RPMI8226 (cell line): ENCODE measurements around the gene ATF5.

ENCODE experiments used
- DNase-seq: peaks from one replicate; pipeline ENCODE4 v3.0.0-alpha.2; 2015

Gene ATF5, protein sequence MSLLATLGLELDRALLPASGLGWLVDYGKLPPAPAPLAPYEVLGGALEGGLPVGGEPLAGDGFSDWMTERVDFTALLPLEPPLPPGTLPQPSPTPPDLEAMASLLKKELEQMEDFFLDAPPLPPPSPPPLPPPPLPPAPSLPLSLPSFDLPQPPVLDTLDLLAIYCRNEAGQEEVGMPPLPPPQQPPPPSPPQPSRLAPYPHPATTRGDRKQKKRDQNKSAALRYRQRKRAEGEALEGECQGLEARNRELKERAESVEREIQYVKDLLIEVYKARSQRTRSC

DNA sequence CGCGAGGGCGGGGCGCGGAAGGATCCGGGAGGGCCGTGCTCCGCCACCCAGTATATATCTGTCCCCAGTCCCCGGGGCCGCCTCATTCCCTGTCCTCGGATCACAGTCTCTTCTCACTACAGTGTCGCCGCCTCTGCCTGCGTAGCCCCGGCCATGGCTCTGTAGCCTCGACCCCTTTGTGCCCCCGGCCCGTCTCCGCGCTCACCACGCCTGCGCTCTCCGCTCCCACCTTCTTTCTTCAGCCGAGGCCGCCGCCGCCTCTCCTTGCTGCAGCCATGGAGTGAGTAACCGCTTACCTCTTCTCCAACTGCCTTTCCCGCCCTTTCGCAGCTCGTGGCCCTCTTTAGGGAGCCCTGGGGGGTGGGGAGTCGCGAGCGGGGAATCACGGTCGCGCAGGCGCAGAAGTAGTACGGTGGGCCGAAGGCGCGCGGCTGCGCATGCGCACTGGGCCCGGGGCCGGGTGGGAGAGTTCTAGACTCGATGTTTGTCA is at the start of gene ATF5, which contains the start of gene NUP62:
Gene ATF5, plus strand, starts transcription at position 85 of the 490 bp plus-strand sequence. CDS start 1,646 bp downstream, outside the sequence.
Gene NUP62, minus strand, starts transcription at position 384 of the 490 bp plus-strand sequence. CDS start 19,697 bp downstream, outside the sequence.
- peak; percentile 94 for DNase-seq

DNA sequence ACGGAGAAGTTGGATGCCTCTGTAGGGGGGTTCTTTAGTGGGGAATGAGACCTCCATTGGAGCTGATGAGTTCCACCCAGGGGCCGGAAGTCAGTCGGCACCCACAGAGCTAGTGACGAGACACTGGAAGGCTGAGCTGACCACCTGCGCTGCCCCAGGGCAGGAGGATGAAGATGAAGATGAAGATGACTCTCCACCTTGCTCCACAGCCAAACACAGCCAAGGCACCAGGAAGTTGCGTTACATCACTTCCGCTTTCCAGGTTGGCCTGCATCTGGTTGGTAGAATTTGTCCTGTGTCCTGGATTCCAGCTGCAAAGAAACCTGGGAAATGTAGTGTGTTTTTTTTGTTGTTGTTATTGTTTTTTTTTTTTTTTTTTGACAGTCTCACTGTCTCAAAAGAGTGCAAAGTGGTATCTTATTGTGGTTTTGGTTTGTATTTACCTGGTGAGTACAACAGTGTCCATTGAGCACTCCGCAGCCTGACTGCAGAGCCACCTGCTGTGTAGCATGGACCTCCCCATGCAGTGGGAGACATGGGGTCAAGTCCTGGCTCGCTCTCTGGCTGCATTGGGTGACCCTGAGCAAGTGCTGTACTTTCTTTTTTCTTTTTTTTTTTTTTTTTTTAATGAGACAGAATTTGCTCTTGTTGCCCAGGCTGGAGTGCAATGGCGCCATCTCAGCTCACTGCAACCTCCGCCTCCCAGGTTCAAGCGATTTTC is 49.6 kb upstream of the ATF5 start:
- no peak for DNase-seq

DNA sequence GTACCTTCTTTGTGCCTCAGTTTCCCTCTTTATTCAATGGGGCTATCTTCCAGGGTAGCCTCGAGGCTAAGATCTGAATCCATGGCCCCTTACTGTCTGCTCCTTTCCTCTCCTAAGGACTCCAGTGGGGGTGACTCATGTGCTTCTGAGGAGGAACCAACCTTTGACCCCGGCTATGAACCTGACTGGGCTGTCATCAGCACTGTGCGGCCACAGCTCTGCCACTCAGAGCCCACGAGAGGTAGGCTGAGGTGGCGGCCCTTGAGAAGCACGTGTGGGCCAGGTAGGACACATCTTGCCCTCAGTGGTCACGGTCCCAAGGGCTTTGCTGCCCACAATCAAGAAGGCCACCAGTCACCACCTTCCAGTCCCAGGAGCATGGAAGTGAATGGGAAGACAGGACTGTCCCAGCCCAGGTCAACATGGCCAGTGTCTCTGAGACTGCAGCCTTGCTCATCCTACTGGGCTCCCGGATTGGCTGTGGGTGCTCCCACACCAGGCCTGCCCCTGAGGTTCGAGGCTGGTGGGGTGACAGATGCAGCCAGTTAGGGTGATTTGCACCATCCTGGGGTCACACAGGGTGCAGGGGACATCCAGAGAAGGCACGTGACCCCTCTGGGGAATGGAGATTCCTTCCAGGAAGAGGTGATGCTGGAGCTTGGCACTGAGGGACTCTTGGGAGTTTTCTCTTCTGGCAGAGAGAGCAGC is 48.7 kb upstream of the ATF5 start:
- DNase-seq = no peak

DNA sequence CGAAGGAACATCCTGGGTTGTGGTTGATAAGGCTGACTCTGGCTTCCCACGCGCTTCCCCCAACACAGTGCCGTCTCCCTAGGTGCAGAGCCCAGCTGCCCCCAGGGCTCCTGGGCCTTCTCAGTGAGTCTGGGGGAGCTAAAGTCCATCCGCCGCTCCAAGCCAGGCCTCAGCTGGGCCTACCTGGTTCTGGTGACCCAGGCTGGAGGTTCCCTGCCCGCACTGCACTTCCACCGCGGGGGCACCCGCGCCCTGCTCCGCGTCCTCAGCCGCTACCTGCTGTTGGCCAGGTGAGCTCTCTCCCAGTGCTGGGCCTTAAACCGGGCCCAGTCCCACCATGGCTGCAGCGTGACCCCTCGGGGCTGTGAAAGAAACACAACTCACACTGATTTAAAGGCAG is 47.8 kb upstream of the ATF5 start:
- DNase-seq = no peak

DNA sequence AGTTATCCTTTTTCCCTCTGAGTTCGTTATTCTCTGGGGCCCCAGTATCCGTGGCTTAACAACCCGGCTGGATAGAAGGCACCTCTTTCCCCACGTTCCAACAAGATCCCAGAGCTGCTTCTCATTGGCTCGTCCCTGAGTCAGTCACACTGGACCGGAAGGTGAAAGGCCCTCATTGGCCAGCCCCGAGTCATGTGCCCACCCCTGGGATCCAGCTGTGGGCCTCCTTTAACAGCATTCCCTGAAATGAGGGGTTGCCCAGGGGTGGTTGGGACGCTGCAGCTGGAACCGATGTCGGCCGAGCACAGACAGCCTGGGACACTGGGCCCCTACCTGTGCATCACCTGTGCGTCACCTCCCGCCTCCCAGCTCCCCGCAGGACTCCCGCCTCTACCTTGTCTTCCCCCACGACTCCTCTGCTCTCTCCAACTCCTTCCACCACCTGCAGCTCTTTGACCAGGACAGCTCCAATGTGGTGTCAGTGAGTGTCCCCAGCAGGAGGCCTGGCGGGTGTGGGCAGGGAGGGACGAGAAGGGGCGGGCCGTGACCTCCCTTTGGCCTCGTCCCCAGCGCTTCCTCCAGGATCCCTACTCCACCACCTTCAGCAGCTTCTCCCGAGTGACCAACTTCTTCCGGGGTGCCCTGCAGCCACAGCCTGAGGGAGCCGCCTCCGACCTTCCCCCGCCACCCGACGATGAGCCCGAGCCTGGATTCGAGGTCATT is 47.2 kb upstream of the ATF5 start:
- no peak for DNase-seq

DNA sequence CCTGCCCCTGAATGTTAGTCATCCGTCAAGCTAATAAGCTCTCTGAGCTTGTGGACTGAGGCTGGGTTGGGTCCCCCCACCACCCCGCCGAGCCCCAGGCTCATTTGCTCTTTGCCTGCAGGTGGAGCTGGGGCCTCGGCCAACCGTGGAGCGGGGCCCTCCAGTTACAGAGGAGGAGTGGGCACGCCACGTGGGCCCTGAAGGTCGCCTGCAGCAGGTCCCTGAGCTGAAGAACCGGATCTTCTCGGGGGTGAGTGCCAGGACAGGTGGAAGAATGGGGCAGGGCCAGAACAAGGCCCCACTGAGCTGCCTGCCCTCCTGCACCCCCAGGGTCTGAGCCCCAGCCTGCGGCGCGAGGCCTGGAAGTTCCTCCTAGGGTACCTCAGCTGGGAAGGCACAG is 46.4 kb upstream of the ATF5 start:
- no peak for DNase-seq

DNA sequence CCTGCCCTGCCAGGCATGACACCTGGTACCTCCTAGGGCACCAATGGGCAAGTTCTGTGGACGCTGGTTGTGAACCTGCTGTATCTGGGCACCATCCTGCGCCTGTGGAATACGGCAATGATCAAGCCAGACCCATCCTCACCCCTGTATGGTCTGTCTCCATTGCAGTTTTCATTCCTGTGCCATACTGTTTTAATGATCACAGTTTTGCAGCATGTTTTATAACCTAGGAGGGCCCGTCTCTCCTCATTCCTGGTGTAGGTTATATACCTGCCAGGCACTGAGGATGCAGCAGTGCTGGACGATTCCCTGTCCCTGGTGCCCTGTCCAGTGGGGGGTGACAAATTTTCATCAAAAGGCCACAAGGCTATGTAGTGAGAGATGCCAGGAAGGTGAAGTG is 45.9 kb upstream of the ATF5 start:
- DNase-seq = no peak

DNA sequence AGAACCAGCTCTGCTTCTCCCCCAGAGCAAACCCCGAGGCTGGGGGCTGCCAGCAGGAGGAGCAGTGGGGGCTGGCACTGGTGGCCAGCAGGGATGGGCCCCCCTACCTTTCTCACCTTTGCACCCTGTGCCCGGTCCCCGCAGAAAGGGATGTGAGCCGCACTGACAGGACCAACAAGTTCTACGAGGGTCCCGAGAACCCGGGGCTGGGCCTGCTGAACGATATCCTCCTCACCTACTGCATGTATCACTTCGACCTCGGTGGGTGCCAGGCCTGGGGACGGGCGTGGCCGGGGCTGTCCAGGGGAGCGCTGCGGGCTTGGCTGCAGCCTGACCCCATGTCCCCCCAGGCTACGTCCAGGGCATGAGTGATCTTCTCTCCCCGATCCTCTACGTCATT is 44.9 kb upstream of the ATF5 start:
- no peak for DNase-seq

DNA sequence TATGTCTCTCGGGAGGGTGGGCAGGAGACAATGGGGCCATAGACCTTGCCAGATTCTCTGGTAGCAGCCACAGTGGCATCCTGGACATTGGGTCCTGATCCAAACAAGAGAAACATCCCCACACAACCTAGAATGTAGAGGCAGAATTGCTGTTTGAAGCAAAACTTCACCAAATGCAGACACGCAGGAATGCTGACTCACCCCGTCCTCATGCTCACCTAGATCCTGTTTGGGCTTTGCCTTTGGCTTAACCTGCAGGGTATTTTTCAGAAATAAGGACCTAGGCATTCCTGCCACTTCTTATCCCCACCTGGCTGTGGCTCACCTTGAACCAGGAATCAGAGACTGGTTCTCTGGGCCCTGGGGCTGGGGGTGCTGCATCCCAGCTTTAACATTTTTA is 44.2 kb upstream of the ATF5 start:
- no peak for DNase-seq

DNA sequence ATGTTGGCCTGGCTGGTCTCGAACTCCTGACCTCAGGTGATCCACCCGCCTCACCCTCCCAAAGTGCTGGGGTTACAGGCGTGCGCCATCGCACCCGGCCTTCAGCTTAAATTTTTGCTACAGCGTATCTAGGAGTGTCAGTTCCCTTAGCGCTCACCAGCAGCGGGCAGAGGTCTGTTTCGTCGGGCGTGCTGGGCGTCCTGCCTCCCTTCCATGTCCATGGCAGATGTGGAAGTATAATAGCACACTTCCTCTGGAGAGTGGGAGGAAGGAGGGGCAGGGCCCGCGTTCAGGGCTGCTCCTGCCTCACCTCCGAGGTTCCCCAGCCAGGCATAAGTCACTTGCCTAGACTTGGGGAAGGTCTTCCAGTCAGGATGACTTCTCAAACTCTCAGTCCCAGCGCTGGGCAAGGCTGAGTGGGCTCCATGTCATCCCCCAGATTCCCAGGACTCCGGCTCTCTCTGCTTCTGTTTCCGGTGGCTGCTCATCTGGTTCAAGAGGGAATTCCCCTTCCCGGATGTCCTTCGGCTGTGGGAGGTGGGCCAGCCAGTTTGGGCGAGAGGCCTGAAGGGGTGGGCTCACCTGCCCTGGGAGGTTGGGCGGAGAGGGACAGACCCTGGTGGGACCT is 41.9 kb upstream of the ATF5 start:
- DNase-seq = no peak

DNA sequence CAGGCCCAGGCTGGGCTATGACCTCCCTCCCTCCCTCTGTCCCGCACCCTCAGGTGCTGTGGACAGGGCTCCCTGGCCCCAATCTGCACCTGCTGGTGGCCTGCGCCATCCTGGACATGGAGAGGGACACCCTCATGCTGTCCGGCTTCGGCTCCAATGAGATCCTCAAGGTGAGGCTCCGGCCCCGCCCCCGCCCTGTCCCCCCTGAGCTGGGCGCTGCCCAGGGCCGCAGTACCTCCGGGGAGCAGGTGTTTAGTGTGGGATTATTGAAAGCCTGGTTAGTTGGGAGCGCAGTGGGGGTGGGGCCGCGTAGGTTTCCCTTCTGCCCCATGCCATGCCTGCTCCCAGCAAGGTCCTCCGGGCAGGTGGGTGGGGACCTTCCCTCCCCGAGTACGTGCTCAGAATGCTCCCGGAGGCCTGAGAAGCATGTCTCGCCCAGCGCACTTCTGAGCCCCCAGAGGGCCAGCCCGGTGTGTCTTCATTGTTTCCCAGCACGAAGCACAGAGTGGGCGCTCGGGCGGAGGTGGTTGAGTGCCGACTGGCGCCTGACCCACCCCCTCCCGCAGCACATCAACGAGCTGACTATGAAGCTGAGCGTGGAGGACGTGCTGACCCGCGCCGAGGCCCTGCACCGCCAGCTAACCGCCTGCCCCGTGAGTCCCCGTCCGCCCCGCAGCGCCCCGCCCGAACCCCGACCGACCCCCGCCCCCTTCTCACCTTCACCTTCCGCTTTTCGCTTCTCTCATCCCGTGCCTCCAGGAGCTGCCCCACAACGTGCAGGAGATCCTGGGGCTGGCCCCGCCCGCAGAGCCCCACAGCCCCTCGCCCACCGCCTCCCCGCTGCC is 41.1 kb upstream of the ATF5 start:
- DNase-seq = no peak

DNA sequence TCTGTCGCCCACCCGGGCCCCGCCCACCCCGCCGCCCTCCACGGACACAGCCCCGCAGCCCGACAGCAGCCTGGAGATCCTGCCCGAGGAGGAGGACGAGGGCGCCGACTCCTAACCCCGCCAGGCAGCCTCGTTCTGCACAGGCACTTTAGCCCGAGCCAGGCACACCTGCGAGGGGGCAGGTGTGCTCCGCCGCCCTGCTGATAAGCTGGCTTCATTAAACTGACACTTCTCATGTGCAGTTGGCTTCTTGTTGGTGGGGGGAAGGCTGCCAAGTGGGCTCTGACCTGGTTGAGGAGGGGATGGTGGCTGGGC is 40.5 kb upstream of the ATF5 start:
- no peak for DNase-seq

DNA sequence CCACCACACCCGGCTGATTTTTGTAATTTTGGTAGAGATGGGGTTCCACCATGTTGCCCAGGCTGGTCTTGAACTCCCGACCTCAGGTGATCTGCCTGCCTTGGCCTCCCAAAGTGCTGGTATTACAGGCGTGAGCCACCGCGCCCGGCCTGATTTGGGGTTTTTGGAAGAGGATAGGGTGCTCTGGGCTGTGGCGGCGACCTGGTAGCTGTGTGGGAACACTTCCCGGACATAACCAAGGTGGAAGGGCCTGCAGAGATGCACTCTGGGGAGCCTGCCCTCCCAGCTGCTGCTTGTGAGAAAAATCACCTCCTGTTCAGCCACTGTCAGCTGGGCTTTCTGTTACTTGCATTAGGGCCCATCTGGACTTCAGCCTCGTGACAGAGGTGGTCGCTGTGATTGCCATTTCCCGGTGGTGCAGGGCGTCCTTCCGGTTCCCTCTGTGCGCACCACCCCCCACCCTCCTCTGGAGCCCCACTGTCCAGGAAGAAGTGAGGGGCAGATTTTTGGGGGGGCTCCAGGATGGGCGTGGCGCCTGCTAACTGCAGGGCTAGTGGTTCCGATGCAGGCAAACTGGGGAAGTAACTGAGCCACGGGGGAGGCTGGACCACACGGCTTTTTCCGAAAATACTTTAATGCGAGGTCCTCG is 39.8 kb upstream of the ATF5 start:
- no peak for DNase-seq

DNA sequence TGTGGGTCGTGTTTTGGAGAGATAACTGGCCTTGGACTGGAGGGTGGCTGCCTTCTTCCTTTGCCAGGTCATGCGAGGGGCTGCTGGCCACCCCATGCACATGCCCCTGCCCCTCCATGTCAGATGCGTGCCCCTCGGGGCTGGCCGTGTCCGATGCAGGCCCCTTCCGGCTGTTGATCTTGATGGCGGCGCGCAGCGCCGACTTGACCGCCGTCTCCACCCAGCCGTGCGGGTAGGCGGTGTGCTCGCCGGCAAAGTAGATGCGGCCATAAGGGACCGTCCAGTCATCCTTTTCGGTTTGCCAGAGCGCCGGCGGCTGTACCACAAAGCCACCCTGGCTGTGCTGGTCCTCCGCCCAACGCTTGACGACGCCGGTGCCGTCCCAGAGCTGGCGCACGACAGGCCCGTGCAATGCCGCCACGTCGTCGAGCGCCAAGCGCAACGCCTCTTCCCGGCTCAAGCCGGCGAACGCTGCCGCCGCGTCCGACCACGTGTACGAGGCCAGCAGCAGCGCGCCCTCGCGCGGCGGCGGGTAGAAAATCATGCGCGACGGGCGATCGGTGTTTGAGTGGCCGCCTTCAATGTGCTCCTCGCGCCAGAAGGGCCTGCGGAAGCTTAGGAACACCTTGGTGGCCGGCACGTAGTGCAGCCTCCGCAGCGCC is 39.2 kb upstream of the ATF5 start:
- DNase-seq = peak; percentile 69

DNA sequence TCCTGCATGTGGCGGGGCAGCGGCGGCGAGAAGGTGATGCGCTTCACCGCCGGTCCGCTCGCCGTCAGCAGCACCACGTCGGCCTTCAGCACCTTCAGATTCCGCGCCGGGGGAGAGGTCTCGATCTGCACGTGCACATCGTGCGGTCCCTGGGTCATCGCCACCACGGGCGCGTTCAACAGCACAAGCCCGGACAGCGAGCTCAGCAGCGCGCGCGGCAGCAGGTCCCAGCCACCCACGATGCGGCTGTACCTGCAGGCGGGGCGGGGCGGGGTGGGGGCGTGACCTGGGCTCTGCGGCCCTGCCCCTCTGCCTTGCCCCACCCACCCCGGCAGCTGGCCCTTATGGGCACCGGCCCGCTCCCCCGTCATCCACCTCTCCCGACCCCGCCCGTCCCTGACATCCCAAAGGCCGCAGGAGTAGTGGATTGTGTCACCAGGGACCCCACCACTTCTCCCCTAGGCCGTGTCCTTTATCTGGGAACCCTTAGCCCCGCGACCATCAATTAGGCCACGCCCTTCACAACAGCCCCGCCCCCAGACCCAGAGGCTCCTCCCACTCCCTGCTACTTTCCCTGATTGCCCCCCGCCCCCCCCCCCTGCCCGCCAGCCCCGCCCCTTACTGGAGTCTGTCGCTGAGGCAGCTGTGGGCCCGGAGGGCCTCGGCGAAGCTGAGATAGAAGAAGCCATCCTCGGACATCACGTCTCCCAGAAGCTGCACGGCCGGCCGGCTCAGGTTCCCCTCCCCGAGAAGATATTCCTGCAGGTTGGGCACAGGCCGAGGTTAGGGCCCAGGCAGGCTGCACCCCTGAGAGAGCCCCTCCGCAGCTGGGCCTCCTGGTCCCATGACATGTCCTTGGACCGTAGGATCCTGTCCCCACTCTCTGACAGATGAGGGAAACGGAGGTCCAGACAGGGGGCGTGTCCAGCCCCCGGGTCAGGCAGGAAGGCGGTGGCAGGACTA is 38.4 kb upstream of the ATF5 start:
- DNase-seq = peak; percentile 61

DNA sequence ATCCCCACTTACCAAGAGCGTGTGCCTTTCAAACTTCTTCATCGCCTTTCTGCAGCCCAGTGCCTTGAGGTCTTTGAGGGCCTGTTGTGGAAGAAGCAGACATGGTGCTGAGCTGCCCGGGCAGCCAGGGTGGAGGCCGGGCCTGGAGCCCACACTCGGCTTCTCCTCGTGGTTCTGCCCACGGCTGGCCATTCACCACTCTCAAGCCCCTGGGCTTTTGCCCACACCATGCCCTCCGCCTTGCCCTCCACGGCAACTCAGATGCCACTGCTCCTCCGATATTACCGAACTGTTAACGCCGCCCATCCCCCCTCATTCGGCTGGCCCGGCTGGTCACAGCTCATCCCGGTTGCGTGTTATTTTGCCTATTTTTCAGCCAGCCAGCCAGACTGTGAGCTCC is 37.6 kb upstream of the ATF5 start:
- no peak for DNase-seq

DNA sequence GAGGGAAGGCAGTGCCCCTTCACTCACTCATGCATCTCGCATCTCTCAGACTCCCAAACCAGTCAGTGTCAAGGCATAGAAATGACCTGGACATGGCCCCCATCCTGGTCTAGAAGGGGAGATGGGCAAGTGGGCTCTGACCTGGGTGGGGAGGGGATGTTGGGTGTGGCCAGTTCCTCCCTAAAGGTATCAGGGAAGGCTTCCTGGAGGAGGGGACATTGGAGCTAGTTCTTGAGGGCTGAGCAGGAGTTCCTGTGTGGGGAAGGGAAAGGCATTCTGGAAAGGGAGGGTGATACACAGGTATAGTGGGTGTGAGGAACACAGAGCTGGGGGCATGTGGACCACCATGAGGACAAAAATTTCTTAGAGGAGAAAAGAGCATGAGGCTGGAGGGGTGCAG is 36.3 kb upstream of the ATF5 start:
- no peak for DNase-seq

DNA sequence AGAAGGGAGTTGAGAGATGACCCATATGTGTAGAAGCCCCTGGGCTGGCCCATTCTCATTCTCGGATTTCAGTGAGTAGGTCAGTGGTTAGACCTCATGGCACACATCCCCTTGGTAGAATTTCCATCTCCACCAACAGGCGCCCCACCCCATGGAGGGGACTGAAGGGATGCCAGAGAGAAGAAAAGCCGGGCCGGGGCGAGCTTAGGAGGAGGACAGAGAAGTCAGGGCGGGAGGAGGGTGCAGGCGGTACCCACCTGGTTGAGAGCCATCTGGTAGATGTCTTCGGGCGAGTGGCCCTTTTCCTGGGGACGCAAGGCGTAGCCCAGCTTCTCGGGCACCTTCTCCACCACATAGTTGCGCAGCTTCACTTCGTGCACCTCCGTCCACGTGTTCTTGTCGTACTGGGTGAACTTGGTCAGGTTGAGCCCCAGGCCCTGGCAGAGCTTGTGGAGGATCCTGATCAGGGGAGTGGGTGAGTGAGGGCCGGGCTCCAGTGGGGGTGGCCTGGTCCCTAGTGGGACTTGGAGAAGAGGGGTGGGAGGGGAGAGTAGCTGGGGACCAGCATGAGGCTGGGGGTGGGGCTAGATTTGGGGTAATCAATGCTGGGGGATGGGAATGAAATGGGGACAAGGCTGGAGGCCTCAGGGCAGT is 34.9 kb upstream of the ATF5 start:
- DNase-seq = no peak
